ENCODE data around the gene SUGT1.
"Not testable (repeated sequence)": the region's sequence is repeated elsewhere in the genome, so short reads cannot be mapped to it uniquely, and the experiment has no call there.

DNA sequence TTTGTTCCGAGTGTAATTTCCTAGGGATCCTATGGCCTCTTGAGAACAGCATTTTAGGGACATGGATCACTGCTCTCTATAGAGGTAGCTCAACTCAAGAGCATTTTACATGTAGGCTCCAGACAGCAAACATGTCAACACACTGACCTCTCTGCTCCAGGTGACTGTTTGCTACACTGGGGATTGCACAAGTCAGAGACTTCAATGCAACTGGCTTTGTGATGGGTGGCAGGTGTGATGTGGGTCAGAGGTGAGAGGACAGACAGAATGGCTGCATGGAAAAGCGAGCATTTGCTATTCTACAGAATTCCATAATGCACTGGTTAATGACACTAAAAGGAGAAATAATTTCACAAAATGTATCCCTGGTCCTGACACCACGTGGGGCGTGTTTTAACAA is 49.3 kb upstream of the SUGT1 start:
- TF ChIP-seq EP300, POLR2AphosphoS5 (IDR thresholded peaks at IDR 0.05): not testable (repeated sequence)

Data from stomach (tissue), 4 donors.